Rectal smooth muscle tissue (tissue), 1 donor: Measurements from ENCODE around the gene TGIF1.

Experiments
- H3K27ac ChIP-seq: one replicate; pipeline ENCODE4 v1.7.0; 2013; ENCODE audit warnings: low read depth, low read length, inconsistent platforms
- H3K27me3 ChIP-seq: one replicate; pipeline ENCODE4 v1.7.0; 2013; ENCODE audit warnings: low read length; ENCODE audit not compliant: control insufficient read depth, insufficient read depth
- H3K36me3 ChIP-seq: one replicate; pipeline ENCODE4 v1.7.0; 2013; ENCODE audit warnings: low read length; ENCODE audit not compliant: control insufficient read depth, insufficient read depth
- H3K4me1 ChIP-seq: one replicate; pipeline ENCODE4 v1.7.0; 2013; ENCODE audit warnings: low read length; ENCODE audit not compliant: control insufficient read depth, insufficient read depth
- H3K4me3 ChIP-seq: one replicate; pipeline ENCODE4 v1.7.0; 2013; ENCODE audit warnings: low read length
- H3K9ac ChIP-seq: one replicate; pipeline ENCODE4 v1.7.0; 2013; ENCODE audit warnings: low read length

Gene TGIF1

GRCh38 chr18:3452750-3453539, 3.0 kb downstream of the TGIF1 start:
- Histone ChIP-seq H3K27me3 (no peaks in the 10 kb centered on the region), H3K36me3 (no peaks in the 10 kb centered on the region), H3K4me1 (peaks cover 20% of the 10 kb centered on the region), H3K27ac (peak overlapping the region; percentile 99), H3K4me3 (peak overlapping the region; percentile 97), H3K9ac (peak overlapping the region; percentile 100)

GRCh38 chr18:3453540-3454364, 3.8 kb downstream of the TGIF1 start:
- H3K4me3 ChIP-seq, result peak overlapping the region; percentile 97
- peaks cover 20% of the 10 kb centered on the region for H3K4me1 ChIP-seq
- peak overlapping the region; percentile 99 for H3K27ac ChIP-seq
- H3K27me3 ChIP-seq, result no peaks in the 10 kb centered on the region
- peak overlapping the region; percentile 57 for H3K9ac ChIP-seq
- no peaks in the 10 kb centered on the region for H3K36me3 ChIP-seq

- Histone ChIP-seq H3K4me1 (peaks cover 20% of the 10 kb centered on the region), H3K4me3 (peak overlapping the region; percentile 97), H3K36me3 (no peaks in the 10 kb centered on the region), H3K9ac (no peak overlapping the region), H3K27ac (peak overlapping the region; percentile 99), H3K27me3 (no peaks in the 10 kb centered on the region)
Observed at GRCh38 chr18:3454365-3455089, 4.6 kb downstream of the TGIF1 start.

GRCh38 chr18:3455090-3455635, 5.2 kb downstream of the TGIF1 start:
- peak overlapping the region; percentile 99 for H3K27ac ChIP-seq
- no peaks in the 10 kb centered on the region for H3K27me3 ChIP-seq
- no peak overlapping the region for H3K9ac ChIP-seq
- no peaks in the 10 kb centered on the region for H3K36me3 ChIP-seq
- H3K4me3 ChIP-seq, result no peak overlapping the region
- H3K4me1 ChIP-seq, result peaks cover 20% of the 10 kb centered on the region

GRCh38 chr18:3455907-3456685, 6.1 kb downstream of the TGIF1 start:
- H3K27me3 ChIP-seq, result no peaks in the 10 kb centered on the region
- H3K36me3 ChIP-seq, result no peaks in the 10 kb centered on the region
- peaks cover 20% of the 10 kb centered on the region for H3K4me1 ChIP-seq
- no peak overlapping the region for H3K4me3 ChIP-seq
- no peak overlapping the region for H3K9ac ChIP-seq
- H3K27ac ChIP-seq, result peak overlapping the region; percentile 33

- Histone ChIP-seq H3K27me3 (no peaks in the 10 kb centered on the region), H3K36me3 (no peaks in the 10 kb centered on the region), H3K9ac (no peak overlapping the region), H3K4me3 (no peak overlapping the region), H3K4me1 (peaks cover 20% of the 10 kb centered on the region), H3K27ac (peak overlapping the region; percentile 19)
Observed at GRCh38 chr18:3456686-3457069, 6.7 kb downstream of the TGIF1 start.

- H3K27me3 ChIP-seq, result no peaks in the 10 kb centered on the region
- no peak overlapping the region for H3K27ac ChIP-seq
- H3K36me3 ChIP-seq, result no peaks in the 10 kb centered on the region
- peaks cover 20% of the 10 kb centered on the region for H3K4me1 ChIP-seq
- H3K4me3 ChIP-seq, result no peak overlapping the region
- no peak overlapping the region for H3K9ac ChIP-seq
Observed at GRCh38 chr18:3457261-3457724, 7.3 kb downstream of the TGIF1 start.

- Histone ChIP-seq H3K27me3 (no peaks in the 10 kb centered on the region), H3K4me1 (peaks cover 20% of the 10 kb centered on the region), H3K36me3 (no peaks in the 10 kb centered on the region), H3K9ac (no peak overlapping the region), H3K27ac (no peak overlapping the region), H3K4me3 (no peak overlapping the region)
Observed at GRCh38 chr18:3458378-3458777, 8.4 kb downstream of the TGIF1 start.

- Histone ChIP-seq H3K4me3 (no peak overlapping the region), H3K4me1 (peaks cover 20% of the 10 kb centered on the region), H3K36me3 (no peaks in the 10 kb centered on the region), H3K9ac (no peak overlapping the region), H3K27ac (no peak overlapping the region), H3K27me3 (no peaks in the 10 kb centered on the region)
Observed at GRCh38 chr18:3458952-3459853, 9.2 kb downstream of the TGIF1 start.

- Histone ChIP-seq H3K4me3 (no peak overlapping the region), H3K36me3 (no peaks in the 10 kb centered on the region), H3K9ac (no peak overlapping the region), H3K27me3 (no peaks in the 10 kb centered on the region), H3K4me1 (peaks cover 8% of the 10 kb centered on the region), H3K27ac (no peak overlapping the region)
Observed at GRCh38 chr18:3460823-3461398, 10.9 kb downstream of the TGIF1 start.
